ENCODE results near the gene RNF40.

The RNF40 gene

DNA sequence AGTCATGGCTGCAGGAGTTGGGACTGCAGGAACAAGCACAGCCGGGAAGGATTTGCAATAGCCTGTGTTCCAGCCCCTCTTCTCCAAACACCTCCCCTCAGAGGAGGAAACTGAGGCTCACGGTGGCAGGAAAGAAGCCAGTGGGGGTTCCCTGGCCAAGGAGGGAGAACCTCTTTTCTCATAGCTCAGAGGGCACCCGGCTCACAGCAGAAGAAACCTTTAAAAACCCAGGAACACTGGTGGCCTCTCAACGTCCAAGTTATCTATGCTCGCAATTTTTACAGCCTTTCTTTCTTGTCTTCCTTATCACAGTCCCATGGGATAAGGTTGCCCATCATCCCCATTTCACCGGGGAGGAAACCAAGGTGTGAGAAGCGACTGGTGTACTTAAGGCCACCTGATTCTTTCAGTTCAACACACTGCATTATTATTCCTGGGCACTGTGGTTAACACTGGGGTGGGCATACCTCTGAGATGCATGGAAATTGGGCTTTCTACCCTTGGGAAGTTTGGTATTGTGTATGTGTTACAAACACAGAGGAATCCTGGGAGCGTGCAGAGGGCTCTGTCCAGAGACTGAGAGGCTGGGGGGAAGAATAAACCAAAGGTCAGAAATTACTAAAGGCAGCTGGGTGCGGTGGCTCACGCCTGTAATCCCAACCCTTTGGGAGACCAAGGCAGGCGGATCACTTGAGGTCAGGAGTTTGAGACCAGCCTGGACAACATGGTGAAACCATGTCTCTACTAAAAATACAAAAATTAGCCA lies 25.7 kb downstream of the RNF40 start:
- TF ChIP-seq FOXP2 (optimal IDR thresholded peaks at IDR 0.05; ENCODE audit: borderline replicate concordance, extremely low read depth, extremely low read length, insufficient read depth) (no peak), SIN3A (IDR thresholded peaks at IDR 0.05; ENCODE audit: borderline replicate concordance, insufficient read depth, low read length) (no peak), TAF1 (IDR thresholded peaks at IDR 0.05; ENCODE audit: borderline replicate concordance, insufficient read depth, low read length) (no peak), POLR2AphosphoS5 (IDR thresholded peaks at IDR 0.05; ENCODE audit: low read depth, low read length) (no peak)
- TF ChIP-seq, protein P1, sequence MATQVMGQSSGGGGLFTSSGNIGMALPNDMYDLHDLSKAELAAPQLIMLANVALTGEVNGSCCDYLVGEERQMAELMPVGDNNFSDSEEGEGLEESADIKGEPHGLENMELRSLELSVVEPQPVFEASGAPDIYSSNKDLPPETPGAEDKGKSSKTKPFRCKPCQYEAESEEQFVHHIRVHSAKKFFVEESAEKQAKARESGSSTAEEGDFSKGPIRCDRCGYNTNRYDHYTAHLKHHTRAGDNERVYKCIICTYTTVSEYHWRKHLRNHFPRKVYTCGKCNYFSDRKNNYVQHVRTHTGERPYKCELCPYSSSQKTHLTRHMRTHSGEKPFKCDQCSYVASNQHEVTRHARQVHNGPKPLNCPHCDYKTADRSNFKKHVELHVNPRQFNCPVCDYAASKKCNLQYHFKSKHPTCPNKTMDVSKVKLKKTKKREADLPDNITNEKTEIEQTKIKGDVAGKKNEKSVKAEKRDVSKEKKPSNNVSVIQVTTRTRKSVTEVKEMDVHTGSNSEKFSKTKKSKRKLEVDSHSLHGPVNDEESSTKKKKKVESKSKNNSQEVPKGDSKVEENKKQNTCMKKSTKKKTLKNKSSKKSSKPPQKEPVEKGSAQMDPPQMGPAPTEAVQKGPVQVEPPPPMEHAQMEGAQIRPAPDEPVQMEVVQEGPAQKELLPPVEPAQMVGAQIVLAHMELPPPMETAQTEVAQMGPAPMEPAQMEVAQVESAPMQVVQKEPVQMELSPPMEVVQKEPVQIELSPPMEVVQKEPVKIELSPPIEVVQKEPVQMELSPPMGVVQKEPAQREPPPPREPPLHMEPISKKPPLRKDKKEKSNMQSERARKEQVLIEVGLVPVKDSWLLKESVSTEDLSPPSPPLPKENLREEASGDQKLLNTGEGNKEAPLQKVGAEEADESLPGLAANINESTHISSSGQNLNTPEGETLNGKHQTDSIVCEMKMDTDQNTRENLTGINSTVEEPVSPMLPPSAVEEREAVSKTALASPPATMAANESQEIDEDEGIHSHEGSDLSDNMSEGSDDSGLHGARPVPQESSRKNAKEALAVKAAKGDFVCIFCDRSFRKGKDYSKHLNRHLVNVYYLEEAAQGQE (IDR thresholded peaks at IDR 0.05; ENCODE audit: insufficient read depth in 1 of 2, low read depth in 2 of 2, low read length in 2 of 2) = no peak

DNA sequence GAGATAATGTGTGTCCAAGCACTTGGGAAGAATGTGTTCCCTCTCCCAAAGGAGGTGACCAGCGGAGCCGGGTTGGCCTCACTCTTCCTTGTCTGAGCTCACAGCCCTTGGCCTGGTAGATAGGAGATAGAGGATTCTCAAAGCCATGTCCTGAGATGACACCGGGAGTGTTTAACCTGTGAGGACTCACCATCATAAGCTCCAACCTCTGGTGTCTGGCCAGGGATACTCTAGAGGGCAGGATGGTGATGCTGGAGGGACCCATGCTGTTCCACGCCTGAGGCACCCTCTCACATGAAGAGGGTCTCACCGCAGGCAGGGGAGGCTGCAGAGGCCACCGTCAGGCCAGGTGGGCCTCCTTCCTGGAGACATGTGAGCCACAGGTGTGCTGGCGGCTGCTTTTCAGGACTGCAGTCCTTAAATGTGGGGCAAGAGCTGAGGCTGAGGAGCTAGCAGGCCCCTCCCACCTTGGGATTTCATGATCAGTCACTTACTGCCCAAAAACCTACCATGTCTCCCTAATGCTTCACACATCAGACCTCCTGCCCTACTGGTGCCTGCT lies 31.5 kb downstream of the RNF40 start:
- no peak for TF ChIP-seq FOXP2 (optimal IDR thresholded peaks at IDR 0.05; ENCODE audit: borderline replicate concordance, extremely low read depth, extremely low read length, insufficient read depth)

DNA sequence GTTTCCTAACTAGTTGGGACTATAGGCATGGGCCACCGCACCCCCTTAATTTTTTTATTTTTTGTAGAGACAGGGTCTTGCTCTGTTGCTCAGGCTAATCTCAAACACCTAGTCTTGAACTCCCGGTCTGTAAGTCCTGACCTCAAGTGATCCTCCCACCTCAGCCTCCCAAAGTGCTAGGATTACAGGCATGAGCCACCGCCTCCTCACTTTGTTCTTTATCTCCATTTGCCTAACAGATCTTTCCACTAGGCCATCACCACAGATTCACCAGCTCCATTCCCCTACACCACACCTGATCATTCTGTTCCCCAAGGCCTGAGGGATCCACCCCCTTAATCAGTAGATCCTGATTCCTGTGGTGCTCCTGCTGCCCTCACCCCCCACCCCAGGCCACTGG lies 32.5 kb downstream of the RNF40 start:
- TF ChIP-seq SIN3A (IDR thresholded peaks at IDR 0.05; ENCODE audit: borderline replicate concordance, insufficient read depth, low read length) (no peak), FOXP2 (optimal IDR thresholded peaks at IDR 0.05; ENCODE audit: borderline replicate concordance, extremely low read depth, extremely low read length, insufficient read depth) (no peak), TAF1 (IDR thresholded peaks at IDR 0.05; ENCODE audit: borderline replicate concordance, insufficient read depth, low read length) (no peak), POLR2AphosphoS5 (IDR thresholded peaks at IDR 0.05; ENCODE audit: low read depth, low read length) (no peak)
- TF ChIP-seq, protein P1 (IDR thresholded peaks at IDR 0.05; ENCODE audit: insufficient read depth in 1 of 2, low read depth in 2 of 2, low read length in 2 of 2) = no peak

DNA sequence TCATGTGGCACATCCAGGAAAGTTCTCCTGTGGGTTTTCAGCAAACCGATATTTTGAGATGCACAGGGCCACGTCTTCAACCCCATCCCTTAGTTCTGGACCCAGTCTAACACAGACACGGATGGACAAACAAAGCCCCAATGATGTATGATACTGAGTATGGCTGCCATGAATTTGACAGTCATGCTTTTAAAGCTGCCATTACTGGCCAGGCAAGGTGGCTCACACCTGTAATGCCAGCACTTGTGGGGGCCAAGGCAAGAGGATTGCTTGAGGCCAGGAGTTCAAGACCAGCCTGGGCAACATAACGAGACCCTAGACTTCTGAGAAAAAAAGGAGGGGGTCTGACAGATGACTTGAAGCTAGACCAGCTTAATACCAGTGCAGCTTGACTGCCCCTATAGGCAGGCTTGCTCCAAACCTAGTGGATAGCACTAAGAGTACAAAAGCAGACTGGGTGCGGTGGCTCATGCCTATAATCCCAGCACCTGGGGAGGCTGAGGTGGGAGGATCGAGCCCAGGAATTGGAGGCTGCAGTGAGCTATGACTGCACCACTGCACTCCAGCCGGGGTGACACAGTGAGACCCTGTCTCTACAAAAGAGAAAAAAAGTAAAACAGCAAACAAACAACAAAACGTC lies 35.7 kb downstream of the RNF40 start:
- no peak for TF ChIP-seq TAF1 (IDR thresholded peaks at IDR 0.05; ENCODE audit: borderline replicate concordance, insufficient read depth, low read length)
- no peak for TF ChIP-seq FOXP2 (optimal IDR thresholded peaks at IDR 0.05; ENCODE audit: borderline replicate concordance, extremely low read depth, extremely low read length, insufficient read depth)
- TF ChIP-seq, protein P1 (IDR thresholded peaks at IDR 0.05; ENCODE audit: insufficient read depth in 1 of 2, low read depth in 2 of 2, low read length in 2 of 2) = no peak
- TF ChIP-seq POLR2AphosphoS5 (IDR thresholded peaks at IDR 0.05; ENCODE audit: low read depth, low read length) = no peak
- TF ChIP-seq SIN3A (IDR thresholded peaks at IDR 0.05; ENCODE audit: borderline replicate concordance, insufficient read depth, low read length) = no peak

DNA sequence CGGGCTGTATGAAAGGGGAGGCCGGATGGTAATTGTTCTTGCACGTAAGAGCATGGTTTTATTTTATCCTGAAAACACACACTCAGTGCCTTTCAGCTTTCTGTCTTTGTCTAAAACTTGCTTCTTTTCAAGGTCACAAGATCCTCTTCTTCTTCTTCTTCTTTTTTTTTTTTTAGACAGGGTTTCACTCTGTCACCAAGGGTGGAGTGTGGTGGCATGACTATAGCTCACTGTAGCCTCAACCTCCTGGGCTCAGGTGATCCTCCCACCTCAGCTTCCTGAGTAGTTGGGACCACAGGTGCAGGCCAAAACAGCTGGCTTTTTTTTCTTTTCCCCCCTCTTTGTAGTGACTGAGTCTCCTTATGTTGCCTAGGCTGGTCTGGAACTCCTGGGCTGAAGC lies 40.8 kb downstream of the RNF40 start:
- TF ChIP-seq POLR2AphosphoS5 (IDR thresholded peaks at IDR 0.05; ENCODE audit: low read depth, low read length) (no peak), TAF1 (IDR thresholded peaks at IDR 0.05; ENCODE audit: borderline replicate concordance, insufficient read depth, low read length) (no peak), SIN3A (IDR thresholded peaks at IDR 0.05; ENCODE audit: borderline replicate concordance, insufficient read depth, low read length) (no peak), FOXP2 (optimal IDR thresholded peaks at IDR 0.05; ENCODE audit: borderline replicate concordance, extremely low read depth, extremely low read length, insufficient read depth) (no peak)
- TF ChIP-seq, protein P1 (IDR thresholded peaks at IDR 0.05; ENCODE audit: insufficient read depth in 1 of 2, low read depth in 2 of 2, low read length in 2 of 2) = no peak
